ENCODE data around the gene ZNF76.
"Not testable (repeated sequence)": the region's sequence is repeated elsewhere in the genome, so short reads cannot be mapped to it uniquely, and the experiment has no call there.

Gene ZNF76

DNA sequence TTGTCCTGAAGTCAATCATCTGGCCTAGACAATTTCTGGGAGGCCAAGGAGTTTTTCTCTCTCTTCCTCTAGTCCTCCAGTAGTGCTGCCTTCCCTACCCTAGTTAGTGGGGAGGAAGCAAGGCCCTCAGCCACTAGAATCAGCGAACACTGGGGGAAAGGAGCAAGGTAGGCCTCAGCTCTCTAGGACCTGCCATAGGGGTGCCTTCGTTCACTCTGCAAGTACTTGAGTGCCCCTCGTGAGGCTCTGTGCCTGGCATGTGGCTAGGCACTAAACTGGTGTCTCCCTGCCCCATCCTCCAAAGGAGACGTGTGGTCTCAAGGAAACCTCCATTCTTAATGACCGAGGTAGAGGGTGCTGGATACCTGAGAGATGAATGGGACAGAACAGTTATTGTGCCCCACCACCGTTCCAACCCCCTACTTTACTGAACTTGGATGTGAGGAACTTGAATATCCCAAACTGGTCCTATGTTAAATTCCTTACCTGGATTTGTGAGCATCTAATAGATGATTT lies 39.1 kb downstream of the ZNF76 start:
- no peak for DNase-seq (ENCODE audit: low read depth in 3 of 3)

DNA sequence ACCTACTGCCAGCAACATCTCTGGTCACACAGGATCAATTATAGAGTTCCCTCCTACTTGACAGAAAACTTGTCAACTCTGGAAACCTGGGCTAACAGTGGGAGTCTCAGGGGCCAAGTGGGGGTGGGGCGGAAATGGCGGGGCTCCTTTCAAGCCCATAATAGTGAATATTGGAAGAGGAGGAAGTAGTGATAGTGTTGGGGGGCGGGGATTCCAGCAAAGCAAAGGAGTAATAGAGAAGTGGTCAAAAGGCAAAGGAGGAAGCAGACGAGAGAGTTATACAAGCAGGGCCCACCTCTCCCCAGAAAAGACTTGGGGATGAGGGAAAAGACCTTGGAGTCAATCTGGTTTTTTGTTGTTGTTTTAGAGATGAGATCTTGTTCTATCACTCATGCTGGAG lies 40.1 kb downstream of the ZNF76 start:
- DNase-seq (ENCODE audit: low read depth in 3 of 3), result no peak

DNA sequence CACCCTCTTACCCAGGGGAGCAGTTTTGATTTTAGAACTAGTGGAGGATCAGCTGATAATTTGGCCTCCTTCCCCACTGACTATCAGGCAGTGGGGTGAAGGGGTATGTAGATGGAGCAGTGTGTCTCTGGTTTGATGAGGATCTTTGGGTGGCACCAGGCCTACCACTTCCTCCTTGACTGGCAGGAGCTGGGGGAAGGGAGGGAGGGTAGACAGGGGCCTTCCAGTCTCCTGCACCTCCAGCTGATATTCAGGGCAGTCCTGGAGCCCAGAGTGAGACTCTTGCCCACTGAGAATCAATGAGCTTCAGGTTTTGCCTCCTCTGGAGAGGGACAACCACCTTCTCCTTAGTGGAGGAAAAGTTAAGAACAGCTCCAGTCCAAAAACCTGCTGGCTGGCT lies 41.3 kb downstream of the ZNF76 start:
- DNase-seq (ENCODE audit: low read depth in 3 of 3), result no peak

DNA sequence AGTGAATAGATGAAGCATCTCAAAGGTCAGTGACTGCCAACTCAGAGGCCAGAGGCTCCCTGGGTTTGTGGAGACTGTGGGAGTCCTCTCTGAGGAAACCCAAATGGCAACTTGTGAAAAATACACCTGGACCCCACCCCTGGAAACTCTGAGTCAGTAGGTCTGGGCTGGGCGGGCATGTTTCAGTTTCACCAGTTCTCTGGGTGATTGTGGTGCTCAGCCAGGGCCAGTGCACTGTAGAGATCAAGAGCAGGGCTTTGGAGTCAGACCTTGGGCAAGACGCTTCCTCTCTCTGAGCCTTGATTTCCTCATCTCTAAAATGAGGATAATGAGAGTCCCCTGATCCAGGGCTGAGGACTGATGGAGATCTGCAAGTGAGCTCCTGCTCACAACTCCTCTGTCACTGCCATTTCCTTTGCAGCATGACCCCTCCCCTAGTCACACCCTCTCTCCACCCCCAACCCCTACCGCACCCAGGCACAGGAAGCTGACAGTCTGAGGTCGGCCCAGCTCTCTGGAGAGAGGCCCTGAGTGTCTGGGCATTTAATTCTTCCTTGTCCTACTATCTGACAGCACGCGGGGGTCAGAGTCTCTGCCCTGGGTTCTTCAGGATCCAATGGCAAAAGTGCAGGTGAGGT lies 43.2 kb downstream of the ZNF76 start:
- peak; percentile 63 to 84 (median 76) for DNase-seq (ENCODE audit: low read depth in 3 of 3)

DNA sequence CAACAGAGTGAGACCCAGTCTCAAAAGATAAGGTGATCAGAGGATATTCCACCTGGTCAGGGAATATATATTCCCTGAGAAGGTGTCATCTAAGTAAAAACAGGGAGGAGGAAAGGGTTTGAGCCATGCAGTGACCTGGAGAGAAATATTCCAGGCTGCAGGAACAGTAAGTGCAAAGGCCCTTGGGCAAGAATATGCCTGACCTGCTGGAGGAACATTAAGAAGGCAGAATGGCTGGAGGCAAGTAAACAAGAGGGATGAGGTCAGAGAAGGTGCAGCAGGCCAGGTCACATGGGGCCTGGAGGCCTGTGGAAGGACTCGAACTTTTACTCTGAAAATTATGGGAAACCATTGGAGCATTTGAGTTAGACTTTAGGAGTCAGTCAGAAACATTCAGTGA lies 44.8 kb downstream of the ZNF76 start:
- no peak for DNase-seq (ENCODE audit: low read depth in 3 of 3)

DNA sequence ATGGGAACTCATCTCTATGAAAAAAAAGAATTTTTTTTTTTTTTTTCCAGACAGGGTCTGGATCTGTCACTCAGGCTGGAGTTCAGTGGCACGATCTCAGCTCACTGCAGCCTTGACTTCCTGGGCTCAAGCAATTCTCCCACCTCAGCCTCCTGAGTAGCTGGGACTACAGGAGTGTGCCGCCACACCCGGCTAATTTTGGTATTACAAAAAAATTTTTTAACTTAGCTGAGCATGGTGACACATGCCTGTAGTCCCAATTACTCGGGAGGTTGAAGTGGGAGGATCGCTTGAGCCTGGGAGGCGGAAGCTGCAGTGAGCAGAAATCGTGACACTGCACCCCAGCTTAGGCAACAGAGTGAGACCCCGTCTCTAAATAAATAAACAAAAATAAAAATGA lies 45.6 kb downstream of the ZNF76 start:
- no peak for DNase-seq (ENCODE audit: low read depth in 3 of 3)

DNA sequence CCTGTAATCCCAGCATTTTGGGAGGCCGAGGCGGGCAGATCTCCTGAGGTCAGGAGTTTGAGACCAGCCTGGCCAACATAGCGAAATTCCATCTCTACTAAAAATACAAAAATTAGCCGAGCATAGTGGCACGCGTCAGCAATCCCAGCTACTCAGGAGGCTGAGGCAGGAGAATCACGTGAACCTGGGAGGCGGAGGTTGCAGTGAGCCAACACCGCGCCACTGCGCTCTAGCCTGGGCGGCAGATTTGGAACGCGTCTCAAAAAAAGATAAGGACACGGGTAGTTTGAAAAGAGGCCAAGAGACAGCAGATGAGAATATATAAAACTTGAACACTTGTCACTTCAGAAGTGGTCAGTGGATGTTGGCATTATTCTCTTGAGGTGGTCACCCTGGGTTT lies 47.6 kb downstream of the ZNF76 start:
- DNase-seq (ENCODE audit: low read depth in 3 of 3), result not testable (repeated sequence)

DNA sequence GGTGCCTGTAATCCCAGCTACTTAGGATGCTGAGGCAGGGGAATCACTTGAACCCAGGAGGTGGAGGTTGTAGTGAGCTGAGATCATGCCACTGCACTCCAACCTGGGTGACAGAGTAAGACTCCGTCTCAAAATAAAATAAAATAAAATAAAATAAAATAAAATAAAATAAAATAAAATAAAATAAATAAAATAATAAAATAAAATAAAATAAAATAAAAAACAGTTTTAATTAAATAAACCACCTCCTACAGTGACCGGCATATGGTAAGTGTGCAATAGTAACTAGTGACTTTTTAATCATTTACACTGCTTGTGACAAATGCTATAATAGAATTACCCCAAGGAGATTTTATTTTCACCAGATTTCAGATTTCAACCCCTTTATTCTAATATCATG lies 49.0 kb downstream of the ZNF76 start:
- not testable (repeated sequence) for DNase-seq (ENCODE audit: low read depth in 3 of 3)

DNA sequence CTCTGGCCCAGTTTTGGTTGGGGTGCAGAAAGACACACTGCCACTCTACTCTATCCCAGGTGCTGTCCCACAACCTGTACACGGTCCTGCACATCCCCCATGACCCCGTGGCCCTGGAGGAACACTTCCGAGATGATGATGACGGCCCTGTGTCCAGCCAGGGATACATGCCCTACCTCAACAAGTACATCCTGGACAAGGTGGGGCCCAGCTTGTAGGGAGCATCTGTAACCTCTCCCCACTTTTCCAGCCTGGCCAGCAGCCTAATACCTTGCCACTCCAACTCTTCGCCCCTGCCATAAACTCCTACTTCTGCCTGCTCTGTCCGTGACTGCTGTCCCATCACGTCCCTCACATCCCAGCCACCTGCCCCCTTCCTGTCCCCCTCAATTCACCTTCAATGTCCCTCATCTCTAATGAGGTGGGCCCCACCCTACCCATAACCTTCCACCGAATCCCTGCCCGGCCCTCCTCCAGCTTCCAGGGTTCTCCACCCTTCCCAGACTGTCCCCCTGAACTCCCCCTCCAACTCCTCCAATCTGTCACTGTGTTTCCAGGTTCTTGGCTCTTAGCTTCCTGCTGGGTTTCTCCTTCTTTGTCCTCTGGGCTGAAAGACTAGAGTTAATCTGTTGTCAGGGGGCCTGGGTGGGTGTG lies 50.2 kb downstream of the ZNF76 start:
- no peak for DNase-seq (ENCODE audit: low read depth in 3 of 3)

DNA sequence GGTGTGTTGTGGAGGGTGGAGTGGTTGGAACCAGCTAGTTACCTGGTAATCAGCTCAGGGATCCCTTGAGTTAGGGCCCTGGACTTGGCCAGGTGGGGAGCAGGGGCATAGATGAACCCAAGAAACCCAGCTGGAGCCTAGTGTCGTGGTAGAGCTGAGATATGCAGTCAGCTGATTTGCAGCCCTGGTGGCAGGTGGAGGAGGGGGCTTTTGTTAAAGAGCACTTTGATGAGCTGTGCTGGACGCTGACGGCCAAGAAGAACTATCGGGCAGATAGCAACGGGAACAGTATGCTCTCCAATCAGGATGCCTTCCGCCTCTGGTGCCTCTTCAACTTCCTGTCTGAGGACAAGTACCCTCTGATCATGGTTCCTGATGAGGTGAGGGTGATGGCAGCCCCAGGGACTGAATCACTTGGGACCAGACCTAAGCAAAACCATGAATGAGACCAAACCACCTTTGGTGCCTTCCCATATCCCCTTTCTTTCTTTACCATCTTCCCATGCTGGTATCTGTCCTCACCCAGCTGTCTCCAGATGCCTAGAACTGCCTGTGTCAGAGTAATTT lies 50.8 kb downstream of the ZNF76 start:
- no peak for DNase-seq (ENCODE audit: low read depth in 3 of 3)

DNA sequence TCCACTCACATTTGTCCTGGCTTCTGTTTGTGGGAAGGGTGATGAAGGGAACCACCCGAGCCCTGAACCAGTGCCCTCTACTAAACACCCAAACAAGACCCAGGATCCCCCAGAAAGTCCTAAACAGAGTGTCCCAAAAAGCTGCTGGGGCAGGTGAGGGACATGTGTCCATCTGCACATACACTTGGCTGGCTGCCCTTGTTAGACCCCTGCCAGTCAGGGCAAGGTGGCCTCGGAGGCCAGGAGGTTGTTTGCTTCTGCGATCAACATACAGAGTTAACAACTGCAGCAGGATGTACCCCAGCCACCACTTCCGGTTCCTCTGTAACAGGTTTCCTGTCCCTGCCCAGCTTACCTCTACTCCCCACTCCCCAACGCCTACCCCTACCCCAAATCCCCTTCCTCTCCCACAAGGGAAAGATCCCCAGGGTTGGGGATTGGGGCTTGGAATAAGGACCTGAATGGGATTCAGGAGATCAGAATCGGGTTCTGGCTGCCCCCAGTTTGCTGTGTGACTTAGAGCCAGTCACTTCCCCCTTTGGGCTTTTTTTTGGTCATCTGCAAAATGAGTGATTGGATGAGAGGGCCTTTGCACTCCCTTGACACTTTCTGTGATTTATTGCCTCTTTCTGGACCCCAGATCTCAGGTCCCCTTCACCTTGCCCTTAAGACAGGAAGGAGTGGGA lies 52.0 kb downstream of the ZNF76 start:
- peak in 1 of 3 experiments; percentile 35 for DNase-seq (ENCODE audit: low read depth in 3 of 3)

DNA sequence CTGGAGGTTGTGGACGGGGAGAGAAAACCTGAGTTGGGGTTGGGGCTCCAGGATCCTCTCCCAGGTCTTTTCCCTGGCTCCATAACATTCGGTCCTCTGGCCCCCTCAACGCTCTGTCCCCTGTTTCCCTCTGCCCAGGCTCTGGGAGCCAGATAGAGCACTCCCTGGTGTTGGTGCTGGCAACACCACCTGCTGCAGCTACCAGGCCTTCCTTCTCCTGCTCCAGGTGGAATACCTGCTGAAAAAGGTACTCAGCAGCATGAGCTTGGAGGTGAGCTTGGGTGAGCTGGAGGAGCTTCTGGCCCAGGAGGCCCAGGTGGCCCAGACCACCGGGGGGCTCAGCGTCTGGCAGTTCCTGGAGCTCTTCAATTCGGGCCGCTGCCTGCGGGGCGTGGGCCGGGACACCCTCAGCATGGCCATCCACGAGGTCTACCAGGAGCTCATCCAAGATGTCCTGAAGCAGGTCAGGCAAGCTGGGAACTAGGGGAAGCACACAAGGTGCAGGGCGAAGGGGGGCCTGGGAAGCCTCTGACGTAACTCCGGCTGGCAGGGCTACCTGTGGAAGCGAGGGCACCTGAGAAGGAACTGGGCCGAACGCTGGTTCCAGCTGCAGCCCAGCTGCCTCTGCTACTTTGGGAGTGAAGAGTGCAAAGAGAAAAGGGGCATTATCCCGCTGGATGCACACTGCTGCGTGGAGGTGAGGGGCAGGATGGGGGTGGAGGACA lies 52.7 kb downstream of the ZNF76 start:
- no peak for DNase-seq (ENCODE audit: low read depth in 3 of 3)

DNA sequence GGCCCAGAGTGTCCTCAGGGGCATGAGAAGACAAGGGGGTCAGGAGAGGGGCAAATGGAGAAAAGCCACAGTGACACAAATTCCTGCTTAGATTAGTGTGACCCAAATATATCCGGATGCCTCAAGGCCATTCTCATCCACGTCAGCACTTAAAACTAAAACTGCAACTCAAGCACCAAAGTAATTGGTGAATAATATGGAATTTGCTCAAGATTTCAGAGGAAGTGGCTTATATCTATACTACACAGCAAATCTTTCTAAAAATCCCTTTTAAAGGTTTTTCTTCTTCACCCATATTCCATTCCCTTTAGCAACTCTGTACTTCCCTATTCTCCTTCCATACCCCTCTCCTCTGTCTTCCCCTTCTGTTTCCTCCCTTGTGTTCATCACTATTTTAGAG lies 53.3 kb downstream of the ZNF76 start:
- DNase-seq (ENCODE audit: low read depth in 3 of 3), result no peak

DNA sequence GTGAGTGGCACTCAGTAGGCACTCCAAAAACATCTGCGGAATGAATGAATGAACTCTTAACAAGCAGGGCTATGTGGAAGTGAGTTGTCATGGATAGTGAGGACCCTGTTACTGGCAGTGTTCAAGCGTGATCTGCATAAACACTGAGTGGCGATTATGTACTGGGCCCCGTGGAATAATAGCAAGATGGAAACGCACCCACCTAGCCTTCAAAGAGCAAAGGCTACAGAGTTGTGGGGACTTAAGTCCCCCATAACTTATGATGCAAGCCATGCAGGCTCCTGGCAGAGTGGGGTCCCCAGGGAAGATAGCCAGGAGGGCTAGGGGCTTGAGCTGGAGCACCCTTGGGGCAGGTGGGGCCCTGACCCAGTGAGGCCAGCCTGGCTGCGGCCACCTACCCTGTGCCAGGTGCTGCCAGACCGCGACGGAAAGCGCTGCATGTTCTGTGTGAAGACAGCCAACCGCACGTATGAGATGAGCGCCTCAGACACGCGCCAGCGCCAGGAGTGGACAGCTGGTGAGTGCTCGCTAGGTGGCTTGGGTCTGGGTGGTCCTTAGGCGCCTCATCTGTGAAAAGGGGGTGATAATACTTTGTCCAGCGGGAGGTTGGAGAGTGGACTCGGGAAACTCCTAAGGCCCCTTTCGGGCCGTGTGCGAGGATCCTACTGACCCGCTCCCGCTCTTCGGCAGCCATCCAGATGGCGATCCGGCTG lies 58.1 kb downstream of the ZNF76 start:
- no peak for DNase-seq (ENCODE audit: low read depth in 3 of 3)

DNA sequence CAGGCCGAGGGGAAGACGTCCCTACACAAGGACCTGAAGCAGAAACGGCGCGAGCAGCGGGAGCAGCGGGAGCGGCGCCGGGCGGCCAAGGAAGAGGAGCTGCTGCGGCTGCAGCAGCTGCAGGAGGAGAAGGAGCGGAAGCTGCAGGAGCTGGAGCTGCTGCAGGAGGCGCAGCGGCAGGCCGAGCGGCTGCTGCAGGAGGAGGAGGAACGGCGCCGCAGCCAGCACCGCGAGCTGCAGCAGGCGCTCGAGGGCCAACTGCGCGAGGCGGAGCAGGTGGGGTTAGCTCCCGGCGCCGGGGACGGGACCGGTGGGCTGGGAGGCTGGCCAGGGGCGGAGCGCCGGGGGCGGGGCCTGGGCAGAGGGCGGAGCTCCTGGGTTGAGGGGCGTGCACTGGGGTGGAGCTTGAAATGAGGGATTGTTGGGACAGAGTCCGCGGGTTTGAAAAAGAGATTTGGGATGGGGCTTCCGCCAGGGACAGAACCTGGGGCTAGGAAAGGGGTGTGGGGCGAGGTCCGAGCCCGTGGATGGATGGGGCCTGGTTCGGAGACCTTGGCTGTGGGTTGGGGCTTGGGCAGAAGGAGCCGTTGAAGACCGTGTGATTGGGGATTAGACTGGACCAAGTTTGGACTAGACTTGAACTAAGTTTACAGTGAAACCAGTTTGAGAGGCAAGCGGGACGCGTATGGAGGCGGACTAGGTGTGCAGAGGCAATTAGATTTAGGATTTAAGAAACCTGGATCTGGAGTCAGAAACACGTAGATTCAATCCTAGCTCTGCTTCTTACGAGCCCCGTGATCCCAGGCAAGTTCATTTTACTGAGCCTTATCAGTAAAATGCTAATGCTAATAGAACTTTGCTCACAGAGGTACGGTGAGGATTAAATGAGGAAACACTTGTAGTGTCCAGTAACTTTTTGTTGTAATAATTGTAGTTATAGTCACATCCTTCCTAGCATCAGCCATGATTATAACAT lies 58.9 kb downstream of the ZNF76 start:
- no peak for DNase-seq (ENCODE audit: low read depth in 3 of 3)

DNA sequence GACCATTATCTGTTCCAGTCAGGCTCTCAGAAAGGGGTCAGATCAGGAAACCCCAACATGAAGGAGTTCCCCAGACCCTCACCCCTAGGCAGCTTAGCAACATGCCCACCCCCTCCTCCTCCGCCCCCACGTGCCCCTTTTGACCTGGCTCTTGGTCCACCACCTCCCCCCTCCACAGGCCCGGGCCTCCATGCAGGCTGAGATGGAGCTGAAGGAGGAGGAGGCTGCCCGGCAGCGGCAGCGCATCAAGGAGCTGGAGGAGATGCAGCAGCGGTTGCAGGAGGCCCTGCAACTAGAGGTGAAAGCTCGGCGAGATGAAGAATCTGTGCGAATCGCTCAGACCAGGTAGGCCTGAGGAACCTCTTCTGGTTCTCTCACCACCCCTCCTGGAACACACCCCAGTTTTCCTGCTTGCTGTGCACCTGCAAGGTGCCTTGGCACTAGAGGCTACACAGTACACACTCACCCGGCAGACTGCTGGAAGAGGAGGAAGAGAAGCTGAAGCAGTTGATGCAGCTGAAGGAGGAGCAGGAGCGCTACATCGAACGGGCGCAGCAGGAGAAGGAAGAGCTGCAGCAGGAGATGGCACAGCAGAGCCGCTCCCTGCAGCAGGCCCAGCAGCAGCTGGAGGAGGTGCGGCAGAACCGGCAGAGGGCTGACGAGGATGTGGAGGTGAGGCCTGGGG lies 60.0 kb downstream of the ZNF76 start:
- DNase-seq (ENCODE audit: low read depth in 3 of 3), result no peak

DNA sequence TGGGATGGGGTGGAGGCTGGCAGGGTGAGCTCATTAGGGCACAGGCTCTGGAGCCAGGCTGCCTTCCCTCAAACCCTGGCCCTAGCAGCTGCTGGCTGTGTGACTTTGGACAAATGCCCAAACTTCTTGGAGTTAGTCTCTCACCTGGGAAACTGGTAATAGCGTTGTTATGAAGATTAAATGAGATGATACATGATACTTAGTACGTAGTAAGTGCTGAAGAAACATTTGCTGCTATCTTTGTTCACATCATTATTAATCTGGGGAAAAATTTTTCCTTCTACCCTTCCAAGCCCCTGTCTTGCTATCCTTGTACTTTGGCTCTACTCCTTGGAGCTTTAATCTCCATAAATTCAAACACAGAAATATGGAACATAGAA lies 60.5 kb downstream of the ZNF76 start:
- DNase-seq (ENCODE audit: low read depth in 3 of 3), result no peak

DNA sequence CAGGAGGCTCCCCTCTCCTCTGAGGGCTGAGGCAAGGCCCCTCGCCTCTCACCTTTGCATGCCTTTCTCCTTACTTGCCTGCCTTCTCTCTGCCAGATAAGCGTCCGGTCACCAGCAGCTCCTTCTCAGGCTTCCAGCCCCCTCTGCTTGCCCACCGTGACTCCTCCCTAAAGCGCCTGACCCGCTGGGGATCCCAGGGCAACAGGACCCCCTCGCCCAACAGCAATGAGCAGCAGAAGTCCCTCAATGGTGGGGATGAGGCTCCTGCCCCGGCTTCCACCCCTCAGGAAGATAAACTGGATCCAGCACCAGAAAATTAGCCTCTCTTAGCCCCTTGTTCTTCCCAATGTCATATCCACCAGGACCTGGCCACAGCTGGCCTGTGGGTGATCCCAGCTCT lies 61.6 kb downstream of the ZNF76 start:
- DNase-seq (ENCODE audit: low read depth in 3 of 3), result no peak

DNA sequence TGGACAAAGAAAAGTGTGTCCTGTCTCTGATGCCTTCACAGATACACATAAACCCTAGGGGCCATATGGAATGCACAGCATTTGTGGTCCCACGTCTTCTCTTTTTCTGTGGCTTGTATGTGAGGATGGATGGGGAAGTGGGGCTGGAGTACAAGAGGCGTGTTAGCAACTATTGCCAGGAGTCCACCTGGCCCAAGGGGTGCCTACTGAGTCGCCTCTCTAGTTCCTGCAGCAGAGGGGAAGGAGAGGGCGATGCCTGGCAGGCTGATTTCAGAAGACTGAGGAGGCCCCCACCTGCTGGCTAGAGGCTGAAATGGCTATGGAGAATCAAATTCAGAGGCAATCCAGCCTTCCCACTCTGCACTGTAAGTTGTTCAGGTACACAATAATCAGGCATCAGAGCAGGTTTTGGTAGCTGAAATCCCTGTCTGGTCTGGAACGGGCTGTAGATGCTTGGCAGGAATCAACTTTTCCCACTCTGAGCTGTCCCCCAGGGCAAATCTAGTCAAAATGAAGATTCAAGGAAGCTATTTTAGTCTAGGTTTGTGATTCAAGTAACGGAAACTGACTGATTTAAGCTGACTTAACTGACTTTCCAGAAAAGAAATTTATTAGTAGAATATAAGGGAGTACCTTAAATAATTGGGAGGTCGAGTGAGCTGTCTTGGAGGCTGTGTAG lies 68.0 kb downstream of the ZNF76 start:
- DNase-seq (ENCODE audit: low read depth in 3 of 3), result peak; percentile 35 to 66 (median 56)

All from stimulated activated CD4-positive, alpha-beta T cell treated with anti-CD3 and anti-CD28 coated beads, TNF-alpha, amount 100 ng/mL, for 4 hours (primary cell).